PC-9 (cell line): ENCODE measurements around the gene AMN1.

Experiments
- EZH2 ChIP-seq: fragments of 200-600 bp; sonication (generic); IDR thresholded peaks from 2 replicates; pipeline ENCODE4 v1.8.0; 2017; ENCODE audit warnings: antibody characterized with exemption, low read depth
- TF ChIP-seq, protein P1 (sequence below): fragments of 200-600 bp; sonication (generic); conservative IDR thresholded peaks from 2 replicates; pipeline ENCODE4 v1.6.1; 2017; ENCODE audit warnings: mixed run types, antibody characterized with exemption, mild to moderate bottlenecking, moderate library complexity

DNA sequence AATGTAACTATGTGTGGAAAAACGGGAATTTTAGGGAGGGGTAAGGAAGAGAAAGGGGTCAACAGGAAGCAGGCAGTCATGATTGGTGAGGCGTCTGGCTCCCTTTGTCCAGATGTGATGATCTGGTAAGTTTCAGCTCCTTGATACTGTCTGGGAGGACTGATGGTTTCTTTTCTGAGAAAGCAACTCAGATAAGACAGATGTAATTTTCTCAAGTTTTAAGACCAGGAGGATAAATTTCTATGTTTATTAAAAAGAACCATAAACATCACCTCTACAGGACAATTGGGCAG, 21.9 kb upstream of the AMN1 start:
- TF ChIP-seq, protein P1, sequence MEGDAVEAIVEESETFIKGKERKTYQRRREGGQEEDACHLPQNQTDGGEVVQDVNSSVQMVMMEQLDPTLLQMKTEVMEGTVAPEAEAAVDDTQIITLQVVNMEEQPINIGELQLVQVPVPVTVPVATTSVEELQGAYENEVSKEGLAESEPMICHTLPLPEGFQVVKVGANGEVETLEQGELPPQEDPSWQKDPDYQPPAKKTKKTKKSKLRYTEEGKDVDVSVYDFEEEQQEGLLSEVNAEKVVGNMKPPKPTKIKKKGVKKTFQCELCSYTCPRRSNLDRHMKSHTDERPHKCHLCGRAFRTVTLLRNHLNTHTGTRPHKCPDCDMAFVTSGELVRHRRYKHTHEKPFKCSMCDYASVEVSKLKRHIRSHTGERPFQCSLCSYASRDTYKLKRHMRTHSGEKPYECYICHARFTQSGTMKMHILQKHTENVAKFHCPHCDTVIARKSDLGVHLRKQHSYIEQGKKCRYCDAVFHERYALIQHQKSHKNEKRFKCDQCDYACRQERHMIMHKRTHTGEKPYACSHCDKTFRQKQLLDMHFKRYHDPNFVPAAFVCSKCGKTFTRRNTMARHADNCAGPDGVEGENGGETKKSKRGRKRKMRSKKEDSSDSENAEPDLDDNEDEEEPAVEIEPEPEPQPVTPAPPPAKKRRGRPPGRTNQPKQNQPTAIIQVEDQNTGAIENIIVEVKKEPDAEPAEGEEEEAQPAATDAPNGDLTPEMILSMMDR = no peak
- TF ChIP-seq EZH2 = no peak
